DOHH2 (cell line): ENCODE measurements around the gene PIGN.

Experiments
- H3F3A ChIP-seq: fragments of 200-600 bp; sonication (generic), shearing (Covaris generic); 2 replicates; pipeline ENCODE4 v1.6.0; 2016; ENCODE audit warnings: antibody characterized with exemption, mild to moderate bottlenecking; ENCODE audit not compliant: control insufficient read depth, insufficient read depth
- H3K27ac ChIP-seq: fragments of 200-600 bp; sonication (generic); 2 replicates; pipeline ENCODE4 v1.5.1; 2014; ENCODE audit warnings: low read depth, mild to moderate bottlenecking, low read length, moderate library complexity
- H3K27me3 ChIP-seq: fragments of 200-600 bp; sonication (generic); 2 replicates; pipeline ENCODE4 v1.6.1; 2014; ENCODE audit warnings: mild to moderate bottlenecking, low read length, mixed read lengths; ENCODE audit not compliant: control insufficient read depth
- H3K36me3 ChIP-seq: fragments of 200-600 bp; sonication (generic); 2 replicates; pipeline ENCODE4 v1.6.1; 2014; ENCODE audit warnings: mild to moderate bottlenecking, low read length, moderate library complexity, mixed read lengths; ENCODE audit not compliant: control insufficient read depth
- H3K4me1 ChIP-seq: fragments of 200-600 bp; sonication (generic); 2 replicates; pipeline ENCODE4 v1.6.1; 2014; ENCODE audit warnings: mild to moderate bottlenecking, low read length, mixed read lengths; ENCODE audit not compliant: control insufficient read depth
- H3K4me2 ChIP-seq: fragments of 200-600 bp; sonication (generic); 2 replicates; pipeline ENCODE4 v1.6.0; 2014; ENCODE audit warnings: mild to moderate bottlenecking, low read length, moderate library complexity
- H3K4me3 ChIP-seq: fragments of 200-600 bp; sonication (generic); 2 replicates; pipeline ENCODE4 v1.5.1; 2014; ENCODE audit warnings: mild to moderate bottlenecking, low read length, mixed read lengths
- H3K79me2 ChIP-seq: fragments of 200-600 bp; sonication (generic); 2 replicates; pipeline ENCODE4 v1.6.1; 2014; ENCODE audit warnings: mild to moderate bottlenecking, low read length, mixed read lengths; ENCODE audit not compliant: control insufficient read depth
- H3K9me2 ChIP-seq: fragments of 200-600 bp; sonication (generic); replicated peaks from 2 replicates; pipeline ENCODE4 v1.6.1; 2014; ENCODE audit warnings: mild to moderate bottlenecking, low read length, mixed read lengths; ENCODE audit not compliant: control insufficient read depth
- H3K9me3 ChIP-seq: fragments of 200-600 bp; sonication (generic); 2 replicates; pipeline ENCODE4 v1.6.1; 2014; ENCODE audit warnings: antibody characterized with exemption, low read length, mixed read lengths; ENCODE audit not compliant: control insufficient read depth, insufficient read depth
- H4K20me1 ChIP-seq: fragments of 200-600 bp; sonication (generic); 2 replicates; pipeline ENCODE4 v1.6.0; 2014; ENCODE audit warnings: low read depth, mild to moderate bottlenecking, antibody characterized with exemption, low read length, moderate library complexity; ENCODE audit not compliant: control insufficient read depth, insufficient read depth
- CTCF ChIP-seq: fragments of 200-600 bp; sonication (generic); IDR thresholded peaks from one replicate; pipeline ENCODE4 v1.5.1; 2014; ENCODE audit warnings: antibody characterized with exemption, mild to moderate bottlenecking, low read depth, low read length; ENCODE audit not compliant: poor library complexity, severe bottlenecking
- EZH2phosphoT487 ChIP-seq: fragments of 200-600 bp; sonication (generic); IDR thresholded peaks from 2 replicates; pipeline ENCODE4 v1.6.1; 2017; ENCODE audit warnings: borderline replicate concordance, mild to moderate bottlenecking, antibody characterized with exemption, low read length, moderate library complexity, mixed read lengths

The PIGN gene

GRCh38 chr18:62045316-62045715 is 141.5 kb downstream of the PIGN start:
- Histone ChIP-seq H3K79me2 (no peaks in the 10 kb centered on the region), H4K20me1 (no peaks in the 10 kb centered on the region), H3K9me3 (no peaks in the 10 kb centered on the region), H3K4me1 (no peaks in the 10 kb centered on the region), H3K4me2 (no peak overlapping the region), H3K27ac (no peak overlapping the region), H3K9me2 (no peaks in the 10 kb centered on the region), H3F3A (no peaks in the 10 kb centered on the region), H3K4me3 (no peak overlapping the region), H3K36me3 (no peaks in the 10 kb centered on the region), H3K27me3 (no peaks in the 10 kb centered on the region)
- TF ChIP-seq EZH2phosphoT487 (no peak), CTCF (no peak)

- Histone ChIP-seq H3K4me2 (no peak overlapping the region), H4K20me1 (no peaks in the 10 kb centered on the region), H3K36me3 (no peaks in the 10 kb centered on the region), H3K27me3 (no peaks in the 10 kb centered on the region), H3K79me2 (no peaks in the 10 kb centered on the region), H3K27ac (no peak overlapping the region), H3K4me1 (no peaks in the 10 kb centered on the region), H3F3A (no peaks in the 10 kb centered on the region), H3K9me2 (no peaks in the 10 kb centered on the region), H3K4me3 (no peak overlapping the region), H3K9me3 (no peaks in the 10 kb centered on the region)
- TF ChIP-seq CTCF, result no peak
- no peak for TF ChIP-seq EZH2phosphoT487
Measured at GRCh38 chr18:62044490-62045000, 142.3 kb downstream of the PIGN start.

GRCh38 chr18:62037989-62038778 is 148.7 kb downstream of the PIGN start:
- Histone ChIP-seq H4K20me1 (no peaks in the 10 kb centered on the region), H3K27me3 (no peaks in the 10 kb centered on the region), H3K27ac (no peak overlapping the region), H3K36me3 (no peaks in the 10 kb centered on the region), H3K9me3 (no peaks in the 10 kb centered on the region), H3K4me3 (no peak overlapping the region), H3F3A (no peaks in the 10 kb centered on the region), H3K79me2 (no peaks in the 10 kb centered on the region), H3K4me1 (no peaks in the 10 kb centered on the region), H3K9me2 (no peaks in the 10 kb centered on the region), H3K4me2 (no peak overlapping the region)
- no peak for TF ChIP-seq EZH2phosphoT487
- no peak for TF ChIP-seq CTCF
